ENCODE results near the gene CADM1. TPM values are rescaled to one million over a fixed set of nuclear protein-coding genes. Genes with fewer than 3 reads are reported as not detected.

Gene CADM1
- total and polyA plus RNA-seq, 2 experiments from 2014 or later: 16.5 to 18.0 TPM

DNA sequence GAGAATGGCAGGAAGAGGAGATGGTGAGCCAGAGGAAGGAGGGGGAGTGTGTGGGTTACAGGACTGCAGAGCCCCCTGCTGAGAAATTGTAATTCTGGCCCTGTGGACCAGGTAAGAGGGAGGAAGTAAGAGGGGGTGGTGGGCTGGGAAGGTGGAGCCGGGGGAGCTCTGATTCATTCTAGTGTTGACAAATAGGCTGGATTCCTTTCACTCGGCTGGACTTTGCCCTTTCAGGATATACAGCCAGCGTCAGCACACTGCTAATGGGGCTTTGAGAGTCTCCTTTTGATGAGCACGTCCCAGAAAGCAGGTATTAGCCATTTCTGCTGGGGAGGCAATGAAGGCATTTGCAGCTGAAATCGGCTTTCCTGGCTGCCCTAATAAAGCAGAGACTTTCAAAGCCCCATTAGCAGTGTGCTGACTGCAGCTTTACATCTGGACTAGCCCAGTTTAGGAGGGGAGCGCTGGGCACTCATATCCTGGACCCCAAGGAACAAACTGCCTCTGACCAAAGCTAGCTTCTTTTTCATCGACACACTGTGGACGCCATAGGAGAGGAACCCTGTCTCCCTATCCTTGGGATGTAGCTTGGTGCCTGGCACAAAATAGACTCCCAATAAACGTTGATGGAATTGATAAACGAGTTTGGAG, 44.8 kb upstream of the CADM1 start:
- Histone ChIP-seq H3K27me3 (ENCODE audit: insufficient read depth) (no peaks in the 10 kb centered on the region), H3K27ac (ENCODE audit: low read depth) (no peak overlapping the region), H3K36me3 (ENCODE audit: insufficient read depth) (no peaks in the 10 kb centered on the region), H4K20me1 (replicated peaks; ENCODE audit: insufficient read depth) (no peaks in the 10 kb centered on the region), H2AFZ (peak overlapping the region; percentile 70; the same call in 1 of the 2 replicates), H3K9me2 (ENCODE audit: insufficient read depth) (peaks cover 16% of the 10 kb centered on the region), H3K4me1 (ENCODE audit: insufficient read depth) (peaks cover 26% of the 10 kb centered on the region), H3K4me3 (0 out of 2 replicates have a peak overlapping the region, but pooled peaks have one; percentile 23), H3K4me2 (peak overlapping the region; percentile 53), H3F3A (replicated peaks; ENCODE audit: low read depth) (no peaks in the 10 kb centered on the region), H3K79me2 (replicated peaks; ENCODE audit: insufficient read depth) (no peaks in the 10 kb centered on the region)
- Mint-ChIP-seq H3K27ac (peak overlapping the region; percentile 54; the same call in 1 of the 2 replicates), H3K36me3 (ENCODE audit: low read depth) (no peaks in the 10 kb centered on the region), H3K9me3 (no peaks in the 10 kb centered on the region; the same call in 2 of the 3 replicates), H3K4me1 (peaks cover 34% of the 10 kb centered on the region), H3K27me3 (ENCODE audit: insufficient read depth, low read depth, poor library complexity) (peaks cover 7% of the 10 kb centered on the region), H3K4me3 (peak overlapping the region; percentile 2; the same call in 1 of the 3 replicates)
- ATAC-seq (peak; percentile 92), DNase-seq (ENCODE audit: low spot score) (peak; percentile 85)
- TF ChIP-seq, protein P1, sequence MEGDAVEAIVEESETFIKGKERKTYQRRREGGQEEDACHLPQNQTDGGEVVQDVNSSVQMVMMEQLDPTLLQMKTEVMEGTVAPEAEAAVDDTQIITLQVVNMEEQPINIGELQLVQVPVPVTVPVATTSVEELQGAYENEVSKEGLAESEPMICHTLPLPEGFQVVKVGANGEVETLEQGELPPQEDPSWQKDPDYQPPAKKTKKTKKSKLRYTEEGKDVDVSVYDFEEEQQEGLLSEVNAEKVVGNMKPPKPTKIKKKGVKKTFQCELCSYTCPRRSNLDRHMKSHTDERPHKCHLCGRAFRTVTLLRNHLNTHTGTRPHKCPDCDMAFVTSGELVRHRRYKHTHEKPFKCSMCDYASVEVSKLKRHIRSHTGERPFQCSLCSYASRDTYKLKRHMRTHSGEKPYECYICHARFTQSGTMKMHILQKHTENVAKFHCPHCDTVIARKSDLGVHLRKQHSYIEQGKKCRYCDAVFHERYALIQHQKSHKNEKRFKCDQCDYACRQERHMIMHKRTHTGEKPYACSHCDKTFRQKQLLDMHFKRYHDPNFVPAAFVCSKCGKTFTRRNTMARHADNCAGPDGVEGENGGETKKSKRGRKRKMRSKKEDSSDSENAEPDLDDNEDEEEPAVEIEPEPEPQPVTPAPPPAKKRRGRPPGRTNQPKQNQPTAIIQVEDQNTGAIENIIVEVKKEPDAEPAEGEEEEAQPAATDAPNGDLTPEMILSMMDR (conservative IDR thresholded peaks at IDR 0.05; ENCODE audit: low read depth in 2 of 2): no peak
- TF ChIP-seq NANOG (IDR thresholded peaks at IDR 0.05; ENCODE audit: borderline replicate concordance) (no peak), ZNF331 (CRISPR knock-in tag; IDR thresholded peaks at IDR 0.05; ENCODE audit: low read depth) (no peak), CREB1 (CRISPR knock-in tag; IDR thresholded peaks at IDR 0.05; ENCODE audit: low read depth) (0 out of 2 replicates have a peak, but pooled peaks have one; percentile 39), EZH2 (IDR thresholded peaks at IDR 0.05; ENCODE audit: low read depth, unreplicated experiment) (no peak), EZH2phosphoT487 (IDR thresholded peaks at IDR 0.05; ENCODE audit: unreplicated experiment) (no peak), STAT1 (IDR thresholded peaks at IDR 0.05; ENCODE audit: unreplicated experiment) (no peak), ZNF114 (CRISPR knock-in tag; IDR thresholded peaks at IDR 0.05) (no peak), POLR2AphosphoS5 (IDR thresholded peaks at IDR 0.05; ENCODE audit: low read depth) (no peak), JUNB (IDR thresholded peaks at IDR 0.05; ENCODE audit: unreplicated experiment) (no peak)
- TF ChIP-seq, protein P2, sequence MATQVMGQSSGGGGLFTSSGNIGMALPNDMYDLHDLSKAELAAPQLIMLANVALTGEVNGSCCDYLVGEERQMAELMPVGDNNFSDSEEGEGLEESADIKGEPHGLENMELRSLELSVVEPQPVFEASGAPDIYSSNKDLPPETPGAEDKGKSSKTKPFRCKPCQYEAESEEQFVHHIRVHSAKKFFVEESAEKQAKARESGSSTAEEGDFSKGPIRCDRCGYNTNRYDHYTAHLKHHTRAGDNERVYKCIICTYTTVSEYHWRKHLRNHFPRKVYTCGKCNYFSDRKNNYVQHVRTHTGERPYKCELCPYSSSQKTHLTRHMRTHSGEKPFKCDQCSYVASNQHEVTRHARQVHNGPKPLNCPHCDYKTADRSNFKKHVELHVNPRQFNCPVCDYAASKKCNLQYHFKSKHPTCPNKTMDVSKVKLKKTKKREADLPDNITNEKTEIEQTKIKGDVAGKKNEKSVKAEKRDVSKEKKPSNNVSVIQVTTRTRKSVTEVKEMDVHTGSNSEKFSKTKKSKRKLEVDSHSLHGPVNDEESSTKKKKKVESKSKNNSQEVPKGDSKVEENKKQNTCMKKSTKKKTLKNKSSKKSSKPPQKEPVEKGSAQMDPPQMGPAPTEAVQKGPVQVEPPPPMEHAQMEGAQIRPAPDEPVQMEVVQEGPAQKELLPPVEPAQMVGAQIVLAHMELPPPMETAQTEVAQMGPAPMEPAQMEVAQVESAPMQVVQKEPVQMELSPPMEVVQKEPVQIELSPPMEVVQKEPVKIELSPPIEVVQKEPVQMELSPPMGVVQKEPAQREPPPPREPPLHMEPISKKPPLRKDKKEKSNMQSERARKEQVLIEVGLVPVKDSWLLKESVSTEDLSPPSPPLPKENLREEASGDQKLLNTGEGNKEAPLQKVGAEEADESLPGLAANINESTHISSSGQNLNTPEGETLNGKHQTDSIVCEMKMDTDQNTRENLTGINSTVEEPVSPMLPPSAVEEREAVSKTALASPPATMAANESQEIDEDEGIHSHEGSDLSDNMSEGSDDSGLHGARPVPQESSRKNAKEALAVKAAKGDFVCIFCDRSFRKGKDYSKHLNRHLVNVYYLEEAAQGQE (IDR thresholded peaks at IDR 0.05; ENCODE audit: unreplicated experiment): no peak
- TF ChIP-seq, protein P3, sequence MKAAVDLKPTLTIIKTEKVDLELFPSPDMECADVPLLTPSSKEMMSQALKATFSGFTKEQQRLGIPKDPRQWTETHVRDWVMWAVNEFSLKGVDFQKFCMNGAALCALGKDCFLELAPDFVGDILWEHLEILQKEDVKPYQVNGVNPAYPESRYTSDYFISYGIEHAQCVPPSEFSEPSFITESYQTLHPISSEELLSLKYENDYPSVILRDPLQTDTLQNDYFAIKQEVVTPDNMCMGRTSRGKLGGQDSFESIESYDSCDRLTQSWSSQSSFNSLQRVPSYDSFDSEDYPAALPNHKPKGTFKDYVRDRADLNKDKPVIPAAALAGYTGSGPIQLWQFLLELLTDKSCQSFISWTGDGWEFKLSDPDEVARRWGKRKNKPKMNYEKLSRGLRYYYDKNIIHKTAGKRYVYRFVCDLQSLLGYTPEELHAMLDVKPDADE (IDR thresholded peaks at IDR 0.05): no peak
- TF ChIP-seq, protein P4, sequence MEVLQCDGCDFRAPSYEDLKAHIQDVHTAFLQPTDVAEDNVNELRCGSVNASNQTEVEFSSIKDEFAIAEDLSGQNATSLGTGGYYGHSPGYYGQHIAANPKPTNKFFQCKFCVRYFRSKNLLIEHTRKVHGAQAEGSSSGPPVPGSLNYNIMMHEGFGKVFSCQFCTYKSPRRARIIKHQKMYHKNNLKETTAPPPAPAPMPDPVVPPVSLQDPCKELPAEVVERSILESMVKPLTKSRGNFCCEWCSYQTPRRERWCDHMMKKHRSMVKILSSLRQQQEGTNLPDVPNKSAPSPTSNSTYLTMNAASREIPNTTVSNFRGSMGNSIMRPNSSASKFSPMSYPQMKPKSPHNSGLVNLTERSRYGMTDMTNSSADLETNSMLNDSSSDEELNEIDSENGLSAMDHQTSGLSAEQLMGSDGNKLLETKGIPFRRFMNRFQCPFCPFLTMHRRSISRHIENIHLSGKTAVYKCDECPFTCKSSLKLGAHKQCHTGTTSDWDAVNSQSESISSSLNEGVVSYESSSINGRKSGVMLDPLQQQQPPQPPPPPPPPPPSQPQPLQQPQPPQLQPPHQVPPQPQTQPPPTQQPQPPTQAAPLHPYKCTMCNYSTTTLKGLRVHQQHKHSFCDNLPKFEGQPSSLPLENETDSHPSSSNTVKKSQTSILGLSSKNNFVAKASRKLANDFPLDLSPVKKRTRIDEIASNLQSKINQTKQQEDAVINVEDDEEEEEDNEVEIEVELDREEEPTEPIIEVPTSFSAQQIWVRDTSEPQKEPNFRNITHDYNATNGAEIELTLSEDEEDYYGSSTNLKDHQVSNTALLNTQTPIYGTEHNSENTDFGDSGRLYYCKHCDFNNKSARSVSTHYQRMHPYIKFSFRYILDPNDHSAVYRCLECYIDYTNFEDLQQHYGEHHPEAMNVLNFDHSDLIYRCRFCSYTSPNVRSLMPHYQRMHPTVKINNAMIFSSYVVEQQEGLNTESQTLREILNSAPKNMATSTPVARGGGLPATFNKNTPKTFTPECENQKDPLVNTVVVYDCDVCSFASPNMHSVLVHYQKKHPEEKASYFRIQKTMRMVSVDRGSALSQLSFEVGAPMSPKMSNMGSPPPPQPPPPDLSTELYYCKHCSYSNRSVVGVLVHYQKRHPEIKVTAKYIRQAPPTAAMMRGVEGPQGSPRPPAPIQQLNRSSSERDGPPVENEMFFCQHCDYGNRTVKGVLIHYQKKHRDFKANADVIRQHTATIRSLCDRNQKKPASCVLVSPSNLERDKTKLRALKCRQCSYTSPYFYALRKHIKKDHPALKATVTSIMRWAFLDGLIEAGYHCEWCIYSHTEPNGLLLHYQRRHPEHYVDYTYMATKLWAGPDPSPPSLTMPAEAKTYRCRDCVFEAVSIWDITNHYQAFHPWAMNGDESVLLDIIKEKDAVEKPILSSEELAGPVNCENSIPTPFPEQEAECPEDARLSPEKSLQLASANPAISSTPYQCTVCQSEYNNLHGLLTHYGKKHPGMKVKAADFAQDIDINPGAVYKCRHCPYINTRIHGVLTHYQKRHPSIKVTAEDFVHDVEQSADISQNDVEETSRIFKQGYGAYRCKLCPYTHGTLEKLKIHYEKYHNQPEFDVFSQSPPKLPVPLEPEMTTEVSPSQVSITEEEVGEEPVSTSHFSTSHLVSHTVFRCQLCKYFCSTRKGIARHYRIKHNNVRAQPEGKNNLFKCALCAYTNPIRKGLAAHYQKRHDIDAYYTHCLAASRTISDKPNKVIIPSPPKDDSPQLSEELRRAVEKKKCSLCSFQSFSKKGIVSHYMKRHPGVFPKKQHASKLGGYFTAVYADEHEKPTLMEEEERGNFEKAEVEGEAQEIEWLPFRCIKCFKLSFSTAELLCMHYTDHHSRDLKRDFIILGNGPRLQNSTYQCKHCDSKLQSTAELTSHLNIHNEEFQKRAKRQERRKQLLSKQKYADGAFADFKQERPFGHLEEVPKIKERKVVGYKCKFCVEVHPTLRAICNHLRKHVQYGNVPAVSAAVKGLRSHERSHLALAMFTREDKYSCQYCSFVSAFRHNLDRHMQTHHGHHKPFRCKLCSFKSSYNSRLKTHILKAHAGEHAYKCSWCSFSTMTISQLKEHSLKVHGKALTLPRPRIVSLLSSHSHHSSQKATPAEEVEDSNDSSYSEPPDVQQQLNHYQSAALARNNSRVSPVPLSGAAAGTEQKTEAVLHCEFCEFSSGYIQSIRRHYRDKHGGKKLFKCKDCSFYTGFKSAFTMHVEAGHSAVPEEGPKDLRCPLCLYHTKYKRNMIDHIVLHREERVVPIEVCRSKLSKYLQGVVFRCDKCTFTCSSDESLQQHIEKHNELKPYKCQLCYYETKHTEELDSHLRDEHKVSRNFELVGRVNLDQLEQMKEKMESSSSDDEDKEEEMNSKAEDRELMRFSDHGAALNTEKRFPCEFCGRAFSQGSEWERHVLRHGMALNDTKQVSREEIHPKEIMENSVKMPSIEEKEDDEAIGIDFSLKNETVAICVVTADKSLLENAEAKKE (CRISPR knock-in tag; IDR thresholded peaks at IDR 0.05): peak; percentile 71
